Activated CD8-positive, alpha-beta memory T cell treated with anti-CD3 and anti-CD28 coated beads, Interleukin-2, amount 10 ng/mL, durations not matched to agents 7 days and 5 days (primary cell): Measurements from ENCODE around the gene GJA4. TPM values are rescaled to one million over a fixed set of nuclear protein-coding genes. Genes with fewer than 3 reads are reported as not detected.

Source experiments
- ATAC-seq: fragments of 150-1000 bp; cut with Tn5 transposase; one replicate; pipeline ENCODE4 v1.10.0; 2021; ENCODE audit warnings: moderate library complexity
- CTCF ChIA-PET: fragments of 350-600 bp; sonication (Branson Sonifier 250); formaldehyde crosslinking; loops from one replicate; lab custom pipeline; 2021; ENCODE audit warnings: antibody characterized with exemption; lab: Charles Lee
- DNase-seq: peaks from one replicate; pipeline ENCODE4 v3.0.0-alpha.2; 2020
- H3K27ac Mint-ChIP-seq: one replicate; pipeline ENCODE4 v1.8.0; 2021; ENCODE audit warnings: mild to moderate bottlenecking, mixed read lengths
- H3K27me3 Mint-ChIP-seq: one replicate; pipeline ENCODE4 v1.8.0; 2021; ENCODE audit warnings: mixed read lengths
- H3K36me3 Mint-ChIP-seq: one replicate; pipeline ENCODE4 v1.8.0; 2021; ENCODE audit warnings: mild to moderate bottlenecking, mixed read lengths
- H3K4me1 Mint-ChIP-seq: one replicate; pipeline ENCODE4 v1.8.0; 2021; ENCODE audit warnings: mixed read lengths
- H3K4me3 Mint-ChIP-seq: one replicate; pipeline ENCODE4 v1.8.0; 2021; ENCODE audit warnings: mild to moderate bottlenecking, moderate library complexity, mixed read lengths
- H3K9me3 Mint-ChIP-seq: one replicate; pipeline ENCODE4 v1.8.0; 2022; ENCODE audit warnings: low read depth, mixed read lengths
- total RNA-seq, 2 experiments: library from RNA; stranded (reverse); gene quantifications; one replicate each; pipeline ENCODE4 v1.2.3, GENCODE V29; 2021

The GJA4 gene
- total RNA-seq, 2 experiments from 2014 or later = not detected

DNA sequence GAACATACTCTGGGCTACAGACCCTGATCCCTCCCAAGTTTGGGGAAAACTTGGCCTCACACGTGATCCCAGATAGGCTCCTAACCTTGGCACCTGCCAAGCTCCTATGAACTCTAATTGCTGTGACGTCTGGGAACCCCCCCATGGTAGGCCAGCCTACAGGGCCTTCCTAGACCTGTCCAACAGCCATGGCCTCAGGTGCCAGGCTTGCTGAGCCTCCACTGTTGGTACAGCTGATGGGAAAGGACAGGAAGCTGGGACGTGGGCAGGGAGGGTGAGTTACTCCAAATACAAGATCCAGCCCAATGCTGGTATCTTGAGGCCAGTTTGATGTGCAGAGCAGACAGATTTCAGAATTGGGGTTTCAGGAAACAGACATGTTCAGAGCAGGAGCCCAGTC lies 47.6 kb downstream of the GJA4 start:
- Mint-ChIP-seq H3K36me3 (no peaks in the 10 kb centered on the region), H3K4me3 (no peak overlapping the region), H3K27me3 (no peaks in the 10 kb centered on the region), H3K4me1 (peaks cover 11% of the 10 kb centered on the region), H3K9me3 (no peaks in the 10 kb centered on the region), H3K27ac (no peak overlapping the region)
- DNase-seq = peak; percentile 22
- no peak for ATAC-seq
- CTCF ChIA-PET = interaction anchor here (0.9 kb wide), 1 partner anchor 12 kb away, joined by 3 read pairs; no protein-coding TSS in a partner anchor

DNA sequence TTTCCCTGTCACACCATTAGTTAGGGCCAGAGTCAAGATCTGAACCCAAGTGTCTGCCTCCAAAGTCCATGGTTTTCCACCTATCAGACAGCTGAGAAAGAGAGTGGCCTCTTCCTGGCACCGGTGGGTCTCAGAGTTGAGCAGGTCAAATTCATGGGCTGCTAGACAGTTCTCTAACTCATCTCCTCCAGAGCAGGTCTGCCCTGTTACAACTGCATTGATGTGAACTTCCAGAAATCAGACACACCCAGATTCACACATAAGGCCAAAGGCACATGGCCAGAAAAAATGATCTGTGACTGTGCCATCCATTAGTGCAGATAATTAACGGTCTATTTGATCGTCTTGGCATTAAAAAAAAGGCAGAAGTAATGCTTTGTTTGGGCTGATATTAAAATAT lies 49.3 kb downstream of the GJA4 start:
- Mint-ChIP-seq H3K27me3 (no peaks in the 10 kb centered on the region), H3K4me1 (peaks cover 11% of the 10 kb centered on the region), H3K27ac (no peak overlapping the region), H3K4me3 (no peak overlapping the region), H3K9me3 (no peaks in the 10 kb centered on the region), H3K36me3 (no peaks in the 10 kb centered on the region)
- CTCF ChIA-PET = interaction anchor here (1.0 to 1.1 kb wide), 2 partner anchors 10 to 11 kb away, joined by 3 read pairs; no protein-coding TSS in a partner anchor
- ATAC-seq (no peak), DNase-seq (no peak)

DNA sequence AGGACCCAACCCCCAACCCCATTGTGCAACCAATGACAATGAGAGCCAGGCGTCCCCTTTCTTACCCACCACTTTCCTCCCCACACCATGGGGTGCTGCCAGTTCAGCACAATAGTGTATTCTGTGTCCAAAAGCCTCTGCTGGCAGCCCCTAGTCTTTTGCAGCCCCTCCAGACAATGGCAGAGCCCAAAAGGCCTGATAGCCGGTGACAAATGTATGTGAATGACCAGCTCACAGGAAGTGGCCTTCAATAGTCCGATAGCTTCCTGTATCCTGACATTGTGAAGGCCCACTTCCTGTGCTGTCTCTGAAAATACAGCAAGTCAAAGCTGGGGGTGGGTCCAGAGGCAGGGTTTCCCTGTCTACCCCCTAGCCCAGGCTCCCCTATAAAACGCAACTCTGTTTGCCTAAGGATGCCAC lies 50.2 kb downstream of the GJA4 start:
- CTCF ChIA-PET = interaction anchor here (1.1 to 2.2 kb wide), 2 partner anchors 10 to 11 kb away, joined by 3 to 10 read pairs; no protein-coding TSS in a partner anchor
- ATAC-seq = no peak
- Mint-ChIP-seq H3K9me3 (no peaks in the 10 kb centered on the region), H3K27me3 (no peaks in the 10 kb centered on the region), H3K27ac (peak overlapping the region; percentile 26), H3K4me3 (no peak overlapping the region), H3K4me1 (peaks cover 11% of the 10 kb centered on the region), H3K36me3 (no peaks in the 10 kb centered on the region)
- no peak for DNase-seq

DNA sequence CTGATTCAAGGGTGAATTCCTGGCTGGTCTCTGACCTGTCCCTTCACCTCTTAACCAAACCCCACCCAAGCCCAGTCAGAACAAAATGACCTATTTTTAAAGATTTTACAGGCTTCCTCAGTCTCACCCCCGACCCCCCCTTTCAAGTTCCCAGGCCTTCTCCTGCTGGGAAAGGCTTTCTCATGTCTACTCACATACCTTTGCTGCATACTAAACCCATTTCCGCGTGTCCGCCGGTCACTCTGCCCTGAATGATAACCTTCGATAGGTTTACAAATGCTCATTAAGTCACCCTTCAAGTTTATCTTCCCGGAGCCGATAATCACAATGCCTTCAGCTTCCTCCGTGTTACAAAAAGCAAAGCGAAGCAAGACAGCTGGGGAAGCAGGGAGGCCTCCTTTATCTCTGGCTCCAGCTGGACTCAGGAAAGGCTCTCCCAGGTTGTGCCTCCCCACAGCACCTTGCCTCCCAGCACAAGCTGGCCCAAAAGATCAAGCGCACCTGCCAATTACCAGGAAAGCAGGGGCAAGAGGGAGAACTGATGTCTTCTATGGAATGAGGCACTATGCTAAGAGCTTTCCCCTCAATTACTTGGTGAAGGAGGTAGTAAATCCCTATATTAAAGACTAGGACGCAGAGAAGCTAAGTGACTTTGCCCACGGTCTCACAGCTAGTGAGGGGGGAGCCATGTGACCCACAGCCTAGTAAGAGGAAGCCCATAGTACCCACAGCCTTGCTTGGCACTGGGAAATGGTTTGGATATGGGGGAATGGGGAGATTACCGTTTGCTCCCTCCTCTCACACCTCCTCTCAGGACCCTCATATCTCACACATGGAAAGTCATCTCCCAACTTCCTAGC lies 50.8 kb downstream of the GJA4 start:
- Mint-ChIP-seq H3K4me1 (peaks cover 11% of the 10 kb centered on the region), H3K4me3 (no peak overlapping the region), H3K9me3 (no peaks in the 10 kb centered on the region), H3K27me3 (no peaks in the 10 kb centered on the region), H3K27ac (peak overlapping the region; percentile 26), H3K36me3 (no peaks in the 10 kb centered on the region)
- no peak for ATAC-seq
- CTCF ChIA-PET = interaction anchor here (2.2 kb wide), 1 partner anchor 9 kb away, joined by 10 read pairs; no protein-coding TSS in a partner anchor
- DNase-seq = no peak

DNA sequence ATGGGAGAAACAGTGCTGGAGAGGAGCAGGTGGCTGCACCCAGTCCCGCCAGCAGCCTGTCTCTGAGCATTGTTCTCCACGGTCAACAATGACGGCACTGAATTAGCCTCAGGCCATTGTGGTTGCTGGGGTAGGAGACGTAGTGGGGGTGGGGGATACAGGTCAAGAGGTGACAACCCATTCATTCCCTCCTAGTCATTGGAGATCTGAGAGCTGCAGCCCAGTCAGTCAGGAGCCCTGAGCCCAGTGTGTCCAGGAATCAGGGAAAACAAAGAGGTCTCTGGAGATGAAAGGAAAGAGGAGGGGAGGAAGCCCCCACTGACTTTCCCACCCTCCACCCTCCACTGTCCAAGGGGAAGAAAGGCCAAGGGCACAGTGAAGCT lies 51.4 kb downstream of the GJA4 start:
- Mint-ChIP-seq H3K4me1 (peaks cover 11% of the 10 kb centered on the region), H3K27ac (no peak overlapping the region), H3K4me3 (no peak overlapping the region), H3K36me3 (peaks cover 2% of the 10 kb centered on the region), H3K9me3 (no peaks in the 10 kb centered on the region), H3K27me3 (no peaks in the 10 kb centered on the region)
- DNase-seq (no peak), ATAC-seq (no peak)
- CTCF ChIA-PET = interaction anchor here (2.2 kb wide), 1 partner anchor 8 kb away, joined by 10 read pairs; no protein-coding TSS in a partner anchor

Other genes starting within 250 kb of the GJA4 start
- gene GJB5, start 38.0 kb upstream of the GJA4 start, total RNA-seq = not detected
- not detected for gene GJB4, start 33.3 kb upstream of the GJA4 start, total RNA-seq
- gene GJB3, start 11.8 kb upstream of the GJA4 start, total RNA-seq = not detected
- gene SMIM12, start 66.8 kb downstream of the GJA4 start, total RNA-seq = 10 to 100 TPM; 52.7 to 67.2 TPM
- under 1 TPM; 0.50 to 0.66 TPM for gene DLGAP3, start 136.7 kb downstream of the GJA4 start, total RNA-seq
- gene TMEM35B, start 192.3 kb downstream of the GJA4 start, total RNA-seq = 10 to 100 TPM; 29.6 to 30.2 TPM
- gene ZMYM6, start 238.9 kb downstream of the GJA4 start, total RNA-seq = 10 to 100 TPM; 18.9 to 20.4 TPM